K562 (cell line): ENCODE measurements around the gene TOR1AIP2. TPM values are rescaled to one million over a fixed set of nuclear protein-coding genes. Genes with fewer than 3 reads are reported as not detected.

Experiments used
- BHLHE40 ChIP-seq: IDR thresholded peaks from 2 replicates; pipeline ENCODE4 v1.6.1; 2011; ENCODE audit warnings: low read length, improper control_type of control experiment
- CEBPG ChIP-seq, 3 experiments: fragments of 200-800 bp in 1 of 3; sonication (Bioruptor generic) in 1 of 3; sonication (generic) in 1 of 3; formaldehyde crosslinking in 1 of 3; IDR thresholded peaks in 2 of 3; conservative IDR thresholded peaks in 1 of 3; 2 replicates each; pipeline versions ENCODE4 v1.6.1 to v1.8.0; 2016 to 2022; ENCODE audit warnings: missing compliant biosample characterization in 2 of 3, missing genetic modification characterization in 2 of 3, mild to moderate bottlenecking in 1 of 3, missing genetic modification reagents in 1 of 3
- CXXC5 ChIP-seq: fragments of 250-450 bp; sonication (Bioruptor Pico); IDR thresholded peaks from 2 replicates; pipeline ENCODE4 v1.8.0; 2022; ENCODE audit warnings: inconsistent platforms, mild to moderate bottlenecking, moderate library complexity
- DPF2 ChIP-seq: fragments of 450-650 bp; IDR thresholded peaks from 2 replicates; pipeline ENCODE4 v1.6.1; 2016
- JUND ChIP-seq, 2 experiments: IDR thresholded peaks; 2 replicates in 1 of 2; 3 replicates in 1 of 2; pipeline ENCODE4 v1.6.1; 2011; ENCODE audit warnings: borderline replicate concordance in 2 of 2, low read depth in 2 of 2, low read length in 2 of 2, improper control_type of control experiment in 1 of 2, missing biosample characterization in 1 of 2, missing genetic modification characterization in 1 of 2, missing genetic modification reagents in 1 of 2
- LCOR ChIP-seq: sonication (generic); formaldehyde crosslinking; IDR thresholded peaks from 2 replicates; pipeline ENCODE4 v1.8.0; 2022; ENCODE audit warnings: mild to moderate bottlenecking, missing genetic modification reagents
- LEF1 ChIP-seq: fragments of 450-650 bp; IDR thresholded peaks from 2 replicates; pipeline ENCODE4 v1.6.1; 2016; ENCODE audit warnings: mild to moderate bottlenecking
- MAZ ChIP-seq, 2 experiments: fragments of 450-650 bp in 1 of 2; sonication (generic) in 1 of 2; formaldehyde crosslinking; IDR thresholded peaks in 1 of 2; conservative IDR thresholded peaks in 1 of 2; 2 replicates each; pipeline versions ENCODE4 v1.4.0 to v1.5.0; 2020; ENCODE audit warnings: mild to moderate bottlenecking in 1 of 2, missing genetic modification reagents in 1 of 2
- MECOM ChIP-seq: fragments of 250-450 bp; sonication (Bioruptor Pico); IDR thresholded peaks from 2 replicates; pipeline ENCODE4 v1.8.0; 2022; ENCODE audit warnings: inconsistent platforms
- NCOA1 ChIP-seq: fragments of 450-650 bp; IDR thresholded peaks from 2 replicates; pipeline ENCODE4 v1.6.1; 2016; ENCODE audit warnings: low read depth
- PHF8 ChIP-seq: fragments of 200-600 bp; sonication (generic); IDR thresholded peaks from 2 replicates; pipeline ENCODE4 v1.6.1; 2012; ENCODE audit warnings: mixed run types, mild to moderate bottlenecking, inconsistent platforms, low read length, moderate library complexity, borderline replicate concordance
- RAD51 ChIP-seq: fragments of 450-650 bp; IDR thresholded peaks from 2 replicates; pipeline ENCODE4 v1.7.1; 2016; ENCODE audit warnings: low read depth, mild to moderate bottlenecking, borderline replicate concordance
- SMARCC2 ChIP-seq: fragments of 450-650 bp; IDR thresholded peaks from 2 replicates; pipeline ENCODE4 v1.6.1; 2017; ENCODE audit warnings: antibody characterized with exemption, moderate library complexity, mild to moderate bottlenecking, low read depth
- SMARCE1 ChIP-seq: fragments of 450-650 bp; IDR thresholded peaks from 2 replicates; pipeline ENCODE4 v1.7.1; 2016; ENCODE audit warnings: mild to moderate bottlenecking
- TEAD1 ChIP-seq, 2 experiments: fragments of 450-650 bp in 1 of 2; sonication (generic) in 1 of 2; formaldehyde crosslinking; IDR thresholded peaks; 2 replicates each; pipeline versions ENCODE4 v1.4.0 to v1.8.0; 2020 to 2022; ENCODE audit warnings: mild to moderate bottlenecking in 2 of 2, missing genetic modification reagents in 1 of 2
- TEAD2 ChIP-seq: fragments of 450-650 bp; IDR thresholded peaks from 2 replicates; pipeline ENCODE4 v1.6.1; 2016; ENCODE audit warnings: missing genetic modification characterization, control low read depth, missing compliant biosample characterization
- ZEB2 ChIP-seq: fragments of 450-650 bp; IDR thresholded peaks from 2 replicates; pipeline ENCODE4 v1.6.1; 2016
- ZNF316 ChIP-seq: fragments of 450-650 bp; IDR thresholded peaks from 2 replicates; pipeline ENCODE4 v1.6.1; 2016
- polyA plus RNA-seq, 8 experiments: library from polyadenylated mRNA; depleted of rRNA in 4 of 8; stranded (reverse) in 5 of 8; unstranded in 3 of 8; fragments of >200 nt; fragmentation: Nextera tagmentation in 2 of 8; fragmentation: Illumina TruSeq in 1 of 8; extraction: Ambion mirVana in 2 of 8; extraction: Trizol in 1 of 8; gene quantifications; 2 replicates each; pipeline versions ENCODE4 v1.2.1 to v1.2.3, GENCODE V29; 2011 to 2014; ENCODE audit warnings: inconsistent platforms in 1 of 8, missing spikeins in 1 of 8
- total RNA-seq, 7 experiments: library from RNA; depleted of rRNA in 6 of 7; stranded (reverse); fragments of >200 nt in 6 of 7; fragmentation: Illumina TruSeq in 2 of 7; extraction: Trizol in 2 of 7; gene quantifications; 2 replicates each; pipeline versions ENCODE4 v1.2.1 to v1.2.3, GENCODE V29; 2011 to 2021; ENCODE audit warnings: low replicate concordance in 1 of 7
- TF ChIP-seq, protein P1 (sequence below): sonication (generic); IDR thresholded peaks from 2 replicates; pipeline ENCODE4 v1.6.1; 2016
- TF ChIP-seq, protein P2 (sequence below), 2 experiments: fragments of 450-650 bp; IDR thresholded peaks; 2 replicates each; pipeline ENCODE4 v1.6.1; 2016; ENCODE audit warnings: mild to moderate bottlenecking in 2 of 2, borderline replicate concordance in 1 of 2, low read depth in 1 of 2, moderate library complexity in 1 of 2

Gene TOR1AIP2
- total and polyA plus RNA-seq, 9 of the 15 experiments (the other 6 are each of a cell fraction or from before 2014, with no cell fraction given): 16.7 to 122 (median 41.4) TPM

DNA sequence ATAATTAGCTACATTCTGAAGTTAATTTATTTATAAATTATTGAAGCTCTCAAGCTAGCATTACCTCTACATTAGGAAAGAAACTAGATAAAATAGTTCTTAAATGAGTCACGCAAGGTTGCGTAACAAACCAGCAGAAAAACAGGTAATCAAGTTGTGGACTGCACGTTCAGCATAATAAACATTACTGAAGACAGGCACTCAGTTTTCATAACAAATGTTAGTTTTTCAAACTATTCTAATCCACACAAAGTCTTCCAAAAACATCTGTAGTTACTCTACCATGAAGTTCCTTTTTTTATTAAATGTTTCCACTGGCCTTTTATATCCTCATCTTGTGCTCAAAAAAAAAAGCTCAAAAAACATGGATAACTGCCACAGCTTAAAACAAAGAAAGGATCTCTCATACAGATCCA lies 1.3 kb downstream of the TOR1AIP2 start (continued):
- TF ChIP-seq, protein P1, sequence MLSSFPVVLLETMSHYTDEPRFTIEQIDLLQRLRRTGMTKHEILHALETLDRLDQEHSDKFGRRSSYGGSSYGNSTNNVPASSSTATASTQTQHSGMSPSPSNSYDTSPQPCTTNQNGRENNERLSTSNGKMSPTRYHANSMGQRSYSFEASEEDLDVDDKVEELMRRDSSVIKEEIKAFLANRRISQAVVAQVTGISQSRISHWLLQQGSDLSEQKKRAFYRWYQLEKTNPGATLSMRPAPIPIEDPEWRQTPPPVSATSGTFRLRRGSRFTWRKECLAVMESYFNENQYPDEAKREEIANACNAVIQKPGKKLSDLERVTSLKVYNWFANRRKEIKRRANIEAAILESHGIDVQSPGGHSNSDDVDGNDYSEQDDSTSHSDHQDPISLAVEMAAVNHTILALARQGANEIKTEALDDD: peak; percentile 40; the same call in 1 of the 2 replicates
- TF ChIP-seq ZEB2 (peak; percentile 89), CXXC5 (CRISPR knock-in tag) (peak; percentile 4; the same call in 1 of the 2 replicates), TEAD1 (CRISPR knock-in tag; IDR thresholded peaks at IDR 0.05) (peak; percentile 88 to 95; a peak in 3 of 4 replicates), ZNF316 (peak; percentile 17; the same call in 1 of the 2 replicates), SMARCC2 (peak; percentile 79; the same call in 1 of the 2 replicates), MAZ (CRISPR knock-in tag; conservative IDR thresholded peaks at IDR 0.05 in 1 of 2, IDR thresholded peaks at IDR 0.05 in 1 of 2) (no peak), TEAD2 (peak; percentile 84; the same call in 1 of the 2 replicates), CEBPG (CRISPR knock-in tag; IDR thresholded peaks at IDR 0.05) (peak; percentile 91), CEBPG (tag; conservative IDR thresholded peaks at IDR 0.05 in 1 of 2, IDR thresholded peaks at IDR 0.05 in 1 of 2) (peak; percentile 97 to 98), PHF8 (no peak), JUND (IDR thresholded peaks at IDR 0.05; ENCODE audit: borderline replicate concordance, low read depth, low read length) (peak; percentile 99), JUND (tag; IDR thresholded peaks at IDR 0.05; ENCODE audit: borderline replicate concordance, low read depth, low read length) (peak; percentile 99), DPF2 (peak; percentile 93), MECOM (0 out of 2 replicates have a peak, but pooled peaks have one; percentile 7), BHLHE40 (peak; percentile 76; the same call in 1 of the 2 replicates), LEF1 (0 out of 2 replicates have a peak, but pooled peaks have one; percentile 21), RAD51 (no peak), LCOR (CRISPR knock-in tag) (peak; percentile 45; the same call in 1 of the 2 replicates), SMARCE1 (peak; percentile 89), NCOA1 (no peak)
- TF ChIP-seq, protein P2, sequence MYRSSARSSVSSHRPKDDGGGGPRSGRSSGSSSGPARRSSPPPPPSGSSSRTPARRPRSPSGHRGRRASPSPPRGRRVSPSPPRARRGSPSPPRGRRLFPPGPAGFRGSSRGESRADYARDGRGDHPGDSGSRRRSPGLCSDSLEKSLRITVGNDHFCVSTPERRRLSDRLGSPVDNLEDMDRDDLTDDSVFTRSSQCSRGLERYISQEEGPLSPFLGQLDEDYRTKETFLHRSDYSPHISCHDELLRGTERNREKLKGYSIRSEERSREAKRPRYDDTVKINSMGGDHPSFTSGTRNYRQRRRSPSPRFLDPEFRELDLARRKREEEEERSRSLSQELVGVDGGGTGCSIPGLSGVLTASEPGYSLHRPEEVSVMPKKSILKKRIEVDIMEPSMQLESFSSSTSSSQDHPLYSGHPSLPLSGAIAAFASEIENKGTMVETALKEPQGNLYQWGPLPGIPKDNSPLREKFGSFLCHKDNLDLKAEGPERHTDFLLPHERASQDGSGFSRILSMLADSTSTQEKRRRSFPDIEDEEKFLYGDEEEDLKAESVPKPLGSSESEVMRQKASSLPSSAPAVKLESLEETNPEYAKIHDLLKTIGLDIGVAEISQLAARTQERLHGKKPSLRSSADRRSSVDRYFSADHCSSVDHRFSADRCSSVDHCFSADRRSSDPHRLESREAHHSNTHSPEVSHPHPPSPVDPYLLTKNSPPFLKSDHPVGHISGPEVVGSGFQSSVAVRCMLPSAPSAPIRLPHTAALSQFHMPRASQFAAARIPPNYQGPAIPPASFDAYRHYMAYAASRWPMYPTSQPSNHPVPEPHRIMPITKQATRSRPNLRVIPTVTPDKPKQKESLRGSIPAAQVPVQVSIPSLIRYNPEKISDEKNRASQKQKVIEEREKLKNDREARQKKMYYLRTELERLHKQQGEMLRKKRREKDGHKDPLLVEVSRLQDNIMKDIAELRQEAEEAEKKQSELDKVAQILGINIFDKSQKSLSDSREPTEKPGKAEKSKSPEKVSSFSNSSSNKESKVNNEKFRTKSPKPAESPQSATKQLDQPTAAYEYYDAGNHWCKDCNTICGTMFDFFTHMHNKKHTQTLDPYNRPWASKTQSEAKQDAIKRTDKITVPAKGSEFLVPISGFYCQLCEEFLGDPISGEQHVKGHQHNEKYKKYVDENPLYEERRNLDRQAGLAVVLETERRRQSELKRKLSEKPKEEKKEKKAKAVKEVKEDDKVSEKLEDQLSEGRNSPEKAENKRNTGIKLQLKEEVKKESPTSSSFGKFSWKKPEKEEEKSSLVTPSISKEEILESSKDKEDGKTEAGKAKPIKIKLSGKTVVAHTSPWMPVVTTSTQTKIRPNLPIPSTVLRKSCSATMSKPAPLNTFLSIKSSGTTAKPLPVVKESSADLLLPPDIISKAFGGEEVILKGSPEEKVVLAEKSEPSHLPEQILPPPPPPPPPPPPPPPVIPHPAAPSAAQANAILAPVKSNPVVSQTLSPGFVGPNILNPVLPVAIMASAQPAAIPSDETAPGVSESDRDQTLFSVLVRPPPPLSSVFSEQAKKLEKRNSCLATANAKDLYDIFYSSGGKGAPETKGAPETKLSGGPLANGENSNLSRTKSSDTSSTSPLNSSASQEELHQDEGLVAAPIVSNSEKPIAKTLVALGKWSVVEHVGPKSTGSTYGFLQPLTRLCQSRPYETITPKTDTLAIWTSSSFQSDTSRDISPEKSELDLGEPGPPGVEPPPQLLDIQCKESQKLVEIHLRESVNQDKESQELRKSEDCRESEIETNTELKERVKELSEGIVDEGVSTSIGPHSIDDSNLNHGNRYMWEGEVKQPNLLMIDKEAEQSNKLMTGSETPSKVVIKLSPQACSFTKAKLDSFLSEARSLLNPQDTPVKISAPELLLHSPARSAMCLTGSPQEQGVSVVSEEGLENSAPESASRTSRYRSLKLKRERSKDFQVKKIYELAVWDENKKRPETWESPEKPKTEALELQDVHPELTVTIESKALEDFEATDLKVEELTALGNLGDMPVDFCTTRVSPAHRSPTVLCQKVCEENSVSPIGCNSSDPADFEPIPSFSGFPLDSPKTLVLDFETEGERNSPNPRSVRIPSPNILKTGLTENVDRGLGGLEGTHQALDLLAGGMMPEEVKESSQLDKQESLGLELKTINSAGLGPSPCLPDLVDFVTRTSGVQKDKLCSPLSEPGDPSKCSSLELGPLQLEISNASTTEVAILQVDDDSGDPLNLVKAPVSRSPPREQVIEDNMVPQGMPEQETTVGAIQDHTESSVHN (IDR thresholded peaks at IDR 0.05; ENCODE audit: borderline replicate concordance in 1 of 2, low read depth in 1 of 2): peak in 1 of 2 experiments; percentile 44; a peak in 1 of 4 replicates
